GM23338 (cell line): ENCODE data around the gene PANK3. TPM values are rescaled to one million over a fixed set of nuclear protein-coding genes. Genes with fewer than 3 reads are reported as not detected.

ENCODE experiments used
- ATAC-seq: fragments of 200-7000 bp; cut with Tn5 transposase; 3 replicates; pipeline ENCODE4 v1.9.1; 2020
- DNase-seq: peaks from one replicate; pipeline ENCODE4 v3.0.0-alpha.2; 2015; ENCODE audit warnings: low spot score
- H2AFZ ChIP-seq: fragments of 200-600 bp; sonication (generic); 2 replicates; pipeline ENCODE4 v1.8.0; 2016; ENCODE audit warnings: antibody characterized with exemption, mild to moderate bottlenecking, moderate library complexity
- H3F3A ChIP-seq: fragments of 200-600 bp; sonication (generic); replicated peaks from 2 replicates; pipeline ENCODE4 v1.8.0; 2017; ENCODE audit warnings: antibody characterized with exemption, mixed run types, low read depth
- H3K27ac ChIP-seq: fragments of 200-600 bp; sonication (generic); 2 replicates; pipeline ENCODE4 v1.6.1; 2016; ENCODE audit warnings: low read depth
- H3K27me3 ChIP-seq: fragments of 200-600 bp; sonication (generic); 2 replicates; pipeline ENCODE4 v1.8.0; 2016; ENCODE audit warnings: mild to moderate bottlenecking, mixed run types, moderate library complexity; ENCODE audit not compliant: insufficient read depth
- H3K36me3 ChIP-seq: fragments of 200-600 bp; sonication (generic); 2 replicates; pipeline ENCODE4 v1.8.0; 2016; ENCODE audit warnings: mild to moderate bottlenecking; ENCODE audit not compliant: insufficient read depth
- H3K4me1 ChIP-seq: fragments of 200-600 bp; sonication (generic); 2 replicates; pipeline ENCODE4 v1.8.0; 2016; ENCODE audit warnings: mild to moderate bottlenecking, moderate library complexity; ENCODE audit not compliant: insufficient read depth
- H3K4me2 ChIP-seq: fragments of 200-600 bp; sonication (generic); 2 replicates; pipeline ENCODE4 v1.7.1; 2017; ENCODE audit warnings: mixed run types
- H3K4me3 ChIP-seq: fragments of 200-600 bp; sonication (generic); 2 replicates; pipeline ENCODE4 v1.6.1; 2016; ENCODE audit warnings: mixed run types
- H3K79me2 ChIP-seq: fragments of 200-600 bp; sonication (generic); replicated peaks from 2 replicates; pipeline ENCODE4 v1.8.0; 2017; ENCODE audit warnings: mild to moderate bottlenecking; ENCODE audit not compliant: insufficient read depth
- H3K9me2 ChIP-seq: fragments of 200-600 bp; sonication (generic); 2 replicates; pipeline ENCODE4 v1.8.0; 2017; ENCODE audit not compliant: insufficient read depth
- H4K20me1 ChIP-seq: fragments of 200-600 bp; sonication (generic); replicated peaks from 2 replicates; pipeline ENCODE4 v1.8.0; 2017; ENCODE audit warnings: mild to moderate bottlenecking; ENCODE audit not compliant: insufficient read depth
- H3K27ac Mint-ChIP-seq: 2 replicates; pipeline ENCODE4 v1.8.0; 2020; ENCODE audit warnings: inconsistent platforms, mild to moderate bottlenecking, moderate library complexity, mixed read lengths
- H3K27me3 Mint-ChIP-seq: 3 replicates; pipeline ENCODE4 v1.8.0; 2022; ENCODE audit warnings: low read depth, mild to moderate bottlenecking, moderate library complexity, mixed read lengths, inconsistent platforms; ENCODE audit not compliant: insufficient read depth, poor library complexity
- H3K36me3 Mint-ChIP-seq: 3 replicates; pipeline ENCODE4 v1.8.0; 2021; ENCODE audit warnings: low read depth, mild to moderate bottlenecking, inconsistent platforms, moderate library complexity, mixed read lengths
- H3K4me1 Mint-ChIP-seq: 3 replicates; pipeline ENCODE4 v1.8.0; 2020; ENCODE audit warnings: mild to moderate bottlenecking, inconsistent platforms, mixed read lengths
- H3K4me3 Mint-ChIP-seq: 3 replicates; pipeline ENCODE4 v1.8.0; 2021; ENCODE audit warnings: moderate library complexity, mild to moderate bottlenecking, inconsistent platforms, mixed read lengths
- H3K9me3 Mint-ChIP-seq: 3 replicates; pipeline ENCODE4 v1.8.0; 2020; ENCODE audit warnings: moderate library complexity, mild to moderate bottlenecking, inconsistent platforms, mixed read lengths
- ETS1 ChIP-seq: IDR thresholded peaks from 2 replicates; pipeline ENCODE4 v1.6.1; 2016; ENCODE audit warnings: antibody characterized with exemption
- NANOG ChIP-seq: IDR thresholded peaks from 2 replicates; pipeline ENCODE4 v1.6.1; 2016; ENCODE audit warnings: antibody characterized with exemption, borderline replicate concordance
- POLR2AphosphoS5 ChIP-seq: IDR thresholded peaks from 2 replicates; pipeline ENCODE4 v1.6.1; 2016; ENCODE audit warnings: antibody characterized with exemption, low read depth
- REST ChIP-seq: IDR thresholded peaks from one replicate; pipeline ENCODE4 v1.6.1; 2018; ENCODE audit warnings: antibody characterized with exemption; ENCODE audit not compliant: unreplicated experiment
- STAT1 ChIP-seq: IDR thresholded peaks from one replicate; pipeline ENCODE4 v1.6.1; 2016; ENCODE audit warnings: antibody characterized with exemption; ENCODE audit not compliant: unreplicated experiment
- ZNF114 ChIP-seq: fragments of 250-450 bp; sonication (Bioruptor Pico); IDR thresholded peaks from 2 replicates; pipeline ENCODE4 v1.5.0; 2020; ENCODE audit warnings: mild to moderate bottlenecking, moderate library complexity
- ZNF462 ChIP-seq: fragments of 250-450 bp; sonication (Bioruptor Pico); IDR thresholded peaks from 2 replicates; pipeline ENCODE4 v1.5.0; 2020; ENCODE audit warnings: mild to moderate bottlenecking, moderate library complexity
- polyA plus RNA-seq: library from polyadenylated mRNA; unstranded; fragments of >200 nt; fragmentation: Nextera tagmentation; extraction: Ambion mirVana; gene quantifications from 2 replicates; pipeline ENCODE4 v1.2.1, GENCODE V29; 2016
- total RNA-seq: library from RNA; depleted of rRNA; stranded (reverse); fragments of >200 nt; shearing (Covaris generic); gene quantifications from 2 replicates; pipeline ENCODE4 v1.2.3, GENCODE V29; 2014

Gene PANK3
- total and polyA plus RNA-seq, 2 experiments from 2014 or later: 17.0 to 91.6 TPM

- TF ChIP-seq REST: no peak
- TF ChIP-seq STAT1: no peak
- no peak for TF ChIP-seq NANOG
- TF ChIP-seq POLR2AphosphoS5: no peak
Observed at GRCh38 chr5:168563959-168564358, 15.2 kb downstream of the PANK3 start (continued).

- Histone ChIP-seq H3K4me2 (no peak overlapping the region), H4K20me1 (peaks cover 31% of the 10 kb centered on the region; the same call in 1 of the 2 replicates), H3F3A (no peaks in the 10 kb centered on the region), H3K9me2 (no peaks in the 10 kb centered on the region), H3K27ac (no peak overlapping the region), H3K4me1 (no peaks in the 10 kb centered on the region), H3K79me2 (peaks cover 61% of the 10 kb centered on the region), H2AFZ (no peak overlapping the region), H3K4me3 (no peak overlapping the region), H3K27me3 (no peaks in the 10 kb centered on the region), H3K36me3 (peaks cover 48% of the 10 kb centered on the region)
- ATAC-seq: no peak
- Mint-ChIP-seq H3K36me3 (peaks cover 58% of the 10 kb centered on the region), H3K27me3 (no peaks in the 10 kb centered on the region), H3K4me1 (no peaks in the 10 kb centered on the region; the same call in 2 of the 3 replicates), H3K27ac (0 out of 2 replicates have a peak overlapping the region, but pooled peaks have one; percentile 12), H3K4me3 (no peak overlapping the region), H3K9me3 (no peaks in the 10 kb centered on the region)
- TF ChIP-seq ZNF114 (CRISPR knock-in tag) (no peak), ETS1 (no peak), ZNF462 (no peak)
- DNase-seq: no peak
Observed at GRCh38 chr5:168562279-168562678, 16.9 kb downstream of the PANK3 start.
